A673 (cell line): ENCODE data around the gene NUB1.

Experiments used
- CTCF ChIP-seq: fragments of 300-800, 200-600 bp; sonication (generic); conservative IDR thresholded peaks from 2 replicates; pipeline ENCODE4 v1.5.1; 2017; ENCODE audit warnings: low read depth, mild to moderate bottlenecking, antibody characterized with exemption, low read length, moderate library complexity, mixed read lengths
- EZH2 ChIP-seq: fragments of 200-600 bp; sonication (generic); IDR thresholded peaks from 2 replicates; pipeline ENCODE4 v1.6.1; 2017; ENCODE audit warnings: borderline replicate concordance, low read depth, mild to moderate bottlenecking, mixed read lengths, antibody characterized with exemption, low read length; ENCODE audit not compliant: poor library complexity, severe bottlenecking

GRCh38 chr7:151397026-151397425 lies 55.4 kb downstream of the NUB1 start:
- TF ChIP-seq CTCF: no peak
- TF ChIP-seq EZH2: no peak
